A549 (cell line): ENCODE measurements around the gene COL5A1. TPM values are rescaled to one million over a fixed set of nuclear protein-coding genes. Genes with fewer than 3 reads are reported as not detected.

Source experiments
- ATAC-seq, 2 experiments: fragments of 200-7000 bp in 1 of 2; fragments of >200 bp in 1 of 2; cut with Nextera tagmentation in 1 of 2; cut with Tn5 transposase in 1 of 2; 3 replicates each; pipeline versions ENCODE4 v1.8.0 to v1.9.1; 2018 to 2020; ENCODE audit warnings: mild to moderate bottlenecking in 1 of 2, moderate library complexity in 1 of 2
- CTCF ChIA-PET: fragments of 300-600 bp; sonication (Branson Sonifier 250); formaldehyde crosslinking; extraction: SDS; loops from one replicate; lab custom pipeline; 2021; ENCODE audit warnings: antibody characterized with exemption, inconsistent platforms; lab: Yijun Ruan, JAX
- POLR2A ChIA-PET: fragments of 350-600 bp; formaldehyde crosslinking; extraction: SDS; loops from one replicate; lab custom pipeline; 2021; ENCODE audit warnings: antibody characterized with exemption, inconsistent platforms; lab: Yijun Ruan, JAX
- DNase-seq, 2 experiments: peaks; one replicate each; pipeline versions ENCODE4 v3.0.0 to v3.0.0-alpha.2; 2011 to 2016; ENCODE audit warnings: low read depth in 1 of 2, low spot score in 1 of 2
- FAIRE-seq: peaks from 2 replicates; lab custom pipeline; 2011; peaks lifted over from hg19 to GRCh38; lab: Jason Lieb, UNC
- H3K27ac ChIP-seq, 2 experiments: fragments of >200 bp; sonication (Bioruptor Twin); formaldehyde crosslinking; 3 replicates each; pipeline ENCODE4 v1.5.1; 2016 to 2017
- H3K4me1 ChIP-seq: fragments of >200 bp; sonication (Bioruptor Twin); formaldehyde crosslinking; 3 replicates; pipeline ENCODE4 v1.6.1; 2016
- H3K4me2 ChIP-seq: fragments of >200 bp; sonication (Bioruptor Twin); formaldehyde crosslinking; 3 replicates; pipeline ENCODE4 v1.6.1; 2016
- H3K4me3 ChIP-seq: fragments of >200 bp; sonication (Bioruptor Twin); formaldehyde crosslinking; 3 replicates; pipeline ENCODE4 v1.5.1; 2016
- H3K9me3 ChIP-seq: fragments of >200 bp; sonication (Bioruptor Twin); formaldehyde crosslinking; 3 replicates; pipeline ENCODE4 v1.6.1; 2016
- CBX2 ChIP-seq: fragments of 200-600 bp; sonication (generic); IDR thresholded peaks from 2 replicates; pipeline ENCODE4 v1.6.1; 2016; ENCODE audit warnings: low read depth, mild to moderate bottlenecking, borderline replicate concordance
- CHD4 ChIP-seq: fragments of 200-600 bp; sonication (generic); IDR thresholded peaks from 2 replicates; pipeline ENCODE4 v1.6.1; 2016; ENCODE audit warnings: antibody characterized with exemption, mild to moderate bottlenecking, borderline replicate concordance
- CTCF ChIP-seq: fragments of >200 bp; sonication (Bioruptor Twin); formaldehyde crosslinking; IDR thresholded peaks from 3 replicates; pipeline ENCODE4 v1.5.1; 2016
- EHF ChIP-seq: fragments of 250-450 bp; sonication (Bioruptor Pico); IDR thresholded peaks from 2 replicates; pipeline ENCODE4 v1.5.0; 2020; ENCODE audit warnings: mild to moderate bottlenecking
- FOSL2 ChIP-seq, 2 experiments: fragments of 450-650 bp in 1 of 2; fragments of >200 bp in 1 of 2; sonication (Bioruptor Twin) in 1 of 2; formaldehyde crosslinking; IDR thresholded peaks; 2 replicates each; pipeline versions ENCODE4 v1.5.0 to v1.6.1; 2016 to 2020; ENCODE audit warnings: mild to moderate bottlenecking in 1 of 2, moderate library complexity in 1 of 2
- GATA3 ChIP-seq: IDR thresholded peaks from 2 replicates; pipeline ENCODE4 v1.6.1; 2012; ENCODE audit warnings: borderline replicate concordance
- HDAC2 ChIP-seq: fragments of 200-600 bp; sonication (generic); IDR thresholded peaks from 2 replicates; pipeline ENCODE4 v1.6.1; 2016
- HEYL ChIP-seq: fragments of 250-450 bp; sonication (Bioruptor Pico); IDR thresholded peaks from 2 replicates; pipeline ENCODE4 v1.8.0; 2021; ENCODE audit warnings: mild to moderate bottlenecking, moderate library complexity
- HOXA7 ChIP-seq: fragments of 250-450 bp; sonication (Bioruptor Pico); IDR thresholded peaks from 2 replicates; pipeline ENCODE4 v1.5.0; 2020; ENCODE audit warnings: mild to moderate bottlenecking, moderate library complexity
- JUN ChIP-seq, 2 experiments: fragments of >200 bp; sonication (Bioruptor Twin); formaldehyde crosslinking; IDR thresholded peaks; 2 replicates in 1 of 2; 3 replicates in 1 of 2; pipeline ENCODE4 v1.6.1; 2016 to 2017
- KDM1A ChIP-seq: fragments of 200-600 bp; sonication (generic); IDR thresholded peaks from 2 replicates; pipeline ENCODE4 v1.6.1; 2016; ENCODE audit warnings: low read depth, mild to moderate bottlenecking
- KDM5A ChIP-seq: fragments of 200-600 bp; sonication (generic); IDR thresholded peaks from 2 replicates; pipeline ENCODE4 v1.6.1; 2016; ENCODE audit warnings: antibody characterized with exemption, mild to moderate bottlenecking
- MAFK ChIP-seq: fragments of 450-650 bp; IDR thresholded peaks from 2 replicates; pipeline ENCODE4 v1.6.1; 2014; ENCODE audit not compliant: partially characterized antibody
- MAZ ChIP-seq: fragments of 150-350 bp; IDR thresholded peaks from 2 replicates; pipeline ENCODE4 v1.6.1; 2014; ENCODE audit warnings: antibody characterized with exemption, low read depth, low read length, borderline replicate concordance
- NFE2L2 ChIP-seq: fragments of 150-350 bp; conservative IDR thresholded peaks from 2 replicates; pipeline ENCODE4 v1.6.1; 2014; ENCODE audit warnings: low read length
- NPAS2 ChIP-seq: fragments of 250-450 bp; sonication (Bioruptor Pico); IDR thresholded peaks from 2 replicates; pipeline ENCODE4 v1.8.0; 2022; ENCODE audit warnings: mild to moderate bottlenecking, moderate library complexity, borderline replicate concordance
- PHF8 ChIP-seq: fragments of 200-600 bp; sonication (generic); IDR thresholded peaks from 2 replicates; pipeline ENCODE4 v1.6.1; 2016; ENCODE audit warnings: low read depth, mild to moderate bottlenecking, antibody characterized with exemption, moderate library complexity, borderline replicate concordance
- RCOR1 ChIP-seq: fragments of 150-350 bp; IDR thresholded peaks from 2 replicates; pipeline ENCODE4 v1.6.1; 2014; ENCODE audit warnings: antibody characterized with exemption, low read length, low read depth
- SMC3 ChIP-seq: fragments of >200 bp; sonication (Bioruptor Twin); formaldehyde crosslinking; IDR thresholded peaks from 3 replicates; pipeline ENCODE4 v1.6.1; 2018; ENCODE audit warnings: inconsistent platforms
- ZC3H11A ChIP-seq: fragments of 450-650 bp; IDR thresholded peaks from 2 replicates; pipeline ENCODE4 v1.6.1; 2014; ENCODE audit warnings: antibody characterized with exemption, mild to moderate bottlenecking
- WGBS: methylation state at CpG from one replicate; pipeline ENCODE4 v1.1.6; 2017; ENCODE audit errors: missing lambda C conversion rate; 5-methylcytosine and 5-hydroxymethylcytosine counted together
- polyA plus RNA-seq, 4 experiments: library from polyadenylated mRNA; depleted of rRNA in 3 of 4; stranded (reverse); fragments of >200 nt; fragmentation: RNase III in 1 of 4; extraction: RNeasy Plus Mini Kit Qiagen cat#74134 plus additional on column Dnase treatment in 1 of 4; gene quantifications; 2 replicates in 3 of 4; 3 replicates in 1 of 4; pipeline ENCODE4 v1.2.3, GENCODE V29; 2011 to 2017
- TF ChIP-seq, protein P1 (sequence below): fragments of >200 bp; sonication (Bioruptor Twin); formaldehyde crosslinking; IDR thresholded peaks from 3 replicates; pipeline ENCODE4 v1.6.1; 2016
- TF ChIP-seq, protein P2 (sequence below): IDR thresholded peaks from 2 replicates; pipeline ENCODE4 v1.6.1; 2012

Gene COL5A1
- polyA plus RNA-seq, 2 of the 4 experiments (the other 2 are of a cell fraction), result 16.1 to 67.5 TPM

DNA sequence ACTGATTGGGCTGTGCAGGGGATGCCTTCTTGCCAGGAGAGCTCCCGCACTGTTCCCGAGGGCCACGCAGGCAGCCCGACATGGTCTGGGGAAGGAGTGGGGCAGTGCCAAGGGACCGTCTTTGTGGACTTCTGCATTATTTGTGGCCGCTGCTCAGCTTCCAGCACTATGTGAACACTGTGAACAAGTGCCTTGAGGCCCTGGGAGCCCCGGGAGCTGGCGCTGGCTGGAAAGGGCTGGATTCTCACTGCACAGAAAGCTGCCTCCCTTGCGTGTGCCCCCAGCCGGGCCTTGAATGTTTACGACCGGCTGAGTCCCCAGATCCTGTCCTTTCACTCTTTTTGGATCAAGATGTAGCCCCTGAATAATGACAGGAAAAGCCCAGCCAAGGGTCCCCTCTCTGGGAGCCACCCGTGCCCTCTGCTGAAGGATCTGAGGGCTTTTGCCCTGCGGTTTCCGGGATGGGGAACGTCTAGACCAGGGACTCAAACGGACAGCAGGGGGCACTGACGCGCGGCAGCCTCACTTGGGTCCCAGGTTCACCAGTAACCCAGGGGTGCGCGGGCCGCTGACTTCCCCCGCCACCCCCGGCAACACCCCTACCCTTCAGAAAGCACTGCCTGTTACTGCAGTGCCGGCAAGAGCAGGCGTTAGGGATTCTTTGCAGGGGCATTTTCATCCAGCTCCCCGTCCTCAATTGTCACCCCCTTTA, 140.1 kb downstream of the COL5A1 start:
- H3K27ac ChIP-seq, result no peak overlapping the region
- 76% methylated on average over 19 of the region's 28 CpGs for WGBS
- no peak overlapping the region for H3K4me2 ChIP-seq
- FAIRE-seq, result no peak
- H3K4me3 ChIP-seq, result no peak overlapping the region
- ChIA-PET POLR2A (interaction anchor here (0.6 kb wide), 1 partner anchor 13 kb away, joined by 3 read pairs; no protein-coding TSS in a partner anchor), CTCF (interaction anchor here (0.8 to 2.5 kb wide), 6 partner anchors 11 to 631 kb away, joined by 3 to 7 read pairs (median 4); no protein-coding TSS in a partner anchor)
- no peak for DNase-seq
- H3K4me1 ChIP-seq, result peaks cover 8% of the 10 kb centered on the region; the same call in 1 of the 3 replicates
- TF ChIP-seq CBX2, result no peak
- no peak for TF ChIP-seq ZC3H11A
- TF ChIP-seq MAZ, result no peak
- no peak for TF ChIP-seq CTCF
- TF ChIP-seq KDM5A, result no peak
- TF ChIP-seq KDM1A, result no peak
- TF ChIP-seq EHF (CRISPR knock-in tag), result no peak
- TF ChIP-seq, all 56 proteins: peak for 0
- H3K9me3 ChIP-seq, result no peaks in the 10 kb centered on the region
- peak in 1 of 2 experiments; percentile 24; a peak in 2 of 6 replicates for ATAC-seq

DNA sequence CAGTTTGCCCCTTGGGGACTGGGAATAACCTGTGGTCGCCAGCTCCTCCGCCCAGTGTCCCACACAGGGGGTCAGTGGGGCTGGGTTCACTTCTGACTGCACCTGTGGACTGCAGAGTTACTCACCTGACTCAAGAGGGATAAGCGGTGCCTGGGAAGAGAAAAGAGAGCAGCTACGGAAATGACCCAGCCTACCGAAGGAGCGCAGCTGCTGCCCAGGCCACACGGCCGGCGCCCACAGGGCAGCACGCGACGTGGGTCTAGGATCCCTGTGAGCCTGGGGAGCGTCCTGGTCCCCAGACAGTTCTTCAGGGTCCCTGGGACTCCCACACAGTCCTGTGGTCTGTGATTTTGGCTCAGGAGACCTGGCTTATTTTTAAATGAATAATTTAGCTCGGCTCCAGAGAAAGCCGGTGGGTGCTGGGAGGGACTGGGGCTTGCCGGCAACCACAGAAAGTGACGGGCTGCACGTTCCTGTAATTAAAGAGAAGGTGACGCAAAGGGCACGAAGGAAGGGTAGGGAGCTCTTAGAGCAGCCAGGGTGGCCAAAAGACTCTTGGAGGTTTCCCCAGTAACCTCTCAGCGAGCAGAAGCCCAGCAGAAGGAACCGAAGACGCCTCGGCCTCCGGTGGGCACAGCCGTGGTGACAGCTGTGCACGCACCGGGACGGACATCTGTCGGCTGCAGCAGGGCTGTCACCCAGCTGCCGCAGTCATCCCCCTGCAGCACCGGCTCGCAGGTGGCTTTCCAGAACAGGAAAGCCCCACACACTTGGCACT, 141.5 kb downstream of the COL5A1 start:
- no peak for ATAC-seq
- peaks cover 8% of the 10 kb centered on the region; the same call in 1 of the 3 replicates for H3K4me1 ChIP-seq
- no peak for TF ChIP-seq HEYL (CRISPR knock-in tag)
- TF ChIP-seq NFE2L2, result no peak
- no peak for TF ChIP-seq RCOR1
- TF ChIP-seq CHD4, result no peak
- no peak for TF ChIP-seq PHF8
- TF ChIP-seq MAFK, result no peak
- no peak for TF ChIP-seq MAZ
- TF ChIP-seq JUN (IDR thresholded peaks at IDR 0.05), result no peak
- no peak for TF ChIP-seq HDAC2
- TF ChIP-seq SMC3, result no peak
- no peak for TF ChIP-seq CBX2
- TF ChIP-seq KDM1A, result no peak
- TF ChIP-seq, protein P1, sequence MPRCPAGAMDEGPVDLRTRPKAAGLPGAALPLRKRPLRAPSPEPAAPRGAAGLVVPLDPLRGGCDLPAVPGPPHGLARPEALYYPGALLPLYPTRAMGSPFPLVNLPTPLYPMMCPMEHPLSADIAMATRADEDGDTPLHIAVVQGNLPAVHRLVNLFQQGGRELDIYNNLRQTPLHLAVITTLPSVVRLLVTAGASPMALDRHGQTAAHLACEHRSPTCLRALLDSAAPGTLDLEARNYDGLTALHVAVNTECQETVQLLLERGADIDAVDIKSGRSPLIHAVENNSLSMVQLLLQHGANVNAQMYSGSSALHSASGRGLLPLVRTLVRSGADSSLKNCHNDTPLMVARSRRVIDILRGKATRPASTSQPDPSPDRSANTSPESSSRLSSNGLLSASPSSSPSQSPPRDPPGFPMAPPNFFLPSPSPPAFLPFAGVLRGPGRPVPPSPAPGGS, result no peak
- no peak for TF ChIP-seq EHF (CRISPR knock-in tag)
- no peak for TF ChIP-seq GATA3
- TF ChIP-seq NPAS2 (CRISPR knock-in tag), result no peak
- TF ChIP-seq FOSL2 (IDR thresholded peaks at IDR 0.05), result no peak
- TF ChIP-seq FOSL2 (CRISPR knock-in tag; IDR thresholded peaks at IDR 0.05), result no peak
- no peak for TF ChIP-seq KDM5A
- TF ChIP-seq, protein P2, sequence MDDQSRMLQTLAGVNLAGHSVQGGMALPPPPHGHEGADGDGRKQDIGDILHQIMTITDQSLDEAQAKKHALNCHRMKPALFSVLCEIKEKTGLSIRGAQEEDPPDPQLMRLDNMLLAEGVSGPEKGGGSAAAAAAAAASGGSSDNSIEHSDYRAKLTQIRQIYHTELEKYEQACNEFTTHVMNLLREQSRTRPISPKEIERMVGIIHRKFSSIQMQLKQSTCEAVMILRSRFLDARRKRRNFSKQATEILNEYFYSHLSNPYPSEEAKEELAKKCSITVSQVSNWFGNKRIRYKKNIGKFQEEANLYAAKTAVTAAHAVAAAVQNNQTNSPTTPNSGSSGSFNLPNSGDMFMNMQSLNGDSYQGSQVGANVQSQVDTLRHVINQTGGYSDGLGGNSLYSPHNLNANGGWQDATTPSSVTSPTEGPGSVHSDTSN, result no peak
- TF ChIP-seq HOXA7 (CRISPR knock-in tag), result no peak
- no peak overlapping the region for H3K4me2 ChIP-seq
- no peak for DNase-seq
- ChIA-PET CTCF (interaction anchor here (0.8 to 2.5 kb wide), 5 partner anchors 9 to 612 kb away, joined by 3 to 7 read pairs (median 3); no protein-coding TSS in a partner anchor), POLR2A (no interaction called here)
- H3K4me3 ChIP-seq, result no peak overlapping the region
- no peak overlapping the region for H3K27ac ChIP-seq
- no peaks in the 10 kb centered on the region for H3K9me3 ChIP-seq
- 87% methylated on average over 31 of the region's 33 CpGs for WGBS
- FAIRE-seq, result no peak
